Glomerular visceral epithelial cell (primary cell): Measurements from ENCODE around the gene PPFIBP1.

Experiments
- DNase-seq: peaks from one replicate; pipeline ENCODE4 v3.0.0-alpha.2; 2016; ENCODE audit errors: extremely low spot score

Gene PPFIBP1

DNA sequence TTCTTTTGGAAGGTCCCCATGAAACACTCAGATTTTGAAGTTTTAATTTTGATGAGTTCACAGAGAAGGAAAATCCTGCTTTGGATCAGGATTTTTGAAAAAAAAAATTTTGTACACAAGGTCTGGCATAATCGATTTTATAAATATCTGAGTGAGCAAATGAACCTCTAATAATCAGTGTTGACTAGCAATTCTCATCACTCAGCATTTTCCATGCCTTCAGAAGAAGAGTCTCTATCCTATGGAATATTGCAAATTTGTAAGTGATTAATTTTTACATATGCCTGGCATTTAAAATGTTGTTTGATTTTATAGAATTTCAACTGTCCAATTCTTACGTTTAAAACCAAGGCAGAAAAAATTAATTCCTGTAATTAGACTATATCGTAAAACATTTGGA, 141.7 kb downstream of the PPFIBP1 start:
- DNase-seq = no peak

DNA sequence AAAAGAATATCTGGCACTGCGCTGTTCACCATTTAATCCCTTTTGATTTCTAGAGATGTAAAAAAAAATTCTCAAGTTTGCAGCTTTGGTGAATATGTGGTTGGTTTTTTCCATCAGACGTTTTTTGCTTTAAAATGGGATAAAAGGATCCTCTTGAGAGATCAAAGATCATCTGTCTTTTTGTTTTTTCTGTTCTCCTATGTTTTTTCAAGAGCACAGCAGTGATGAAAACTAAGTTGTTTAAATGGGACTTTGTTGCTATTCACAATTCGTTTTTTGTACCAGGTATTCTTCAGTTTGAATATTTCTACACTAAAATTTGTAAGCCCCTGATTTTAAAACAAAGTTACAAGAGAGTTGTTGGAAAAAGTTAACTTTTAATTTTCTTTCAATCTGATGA, 142.5 kb downstream of the PPFIBP1 start:
- no peak for DNase-seq

DNA sequence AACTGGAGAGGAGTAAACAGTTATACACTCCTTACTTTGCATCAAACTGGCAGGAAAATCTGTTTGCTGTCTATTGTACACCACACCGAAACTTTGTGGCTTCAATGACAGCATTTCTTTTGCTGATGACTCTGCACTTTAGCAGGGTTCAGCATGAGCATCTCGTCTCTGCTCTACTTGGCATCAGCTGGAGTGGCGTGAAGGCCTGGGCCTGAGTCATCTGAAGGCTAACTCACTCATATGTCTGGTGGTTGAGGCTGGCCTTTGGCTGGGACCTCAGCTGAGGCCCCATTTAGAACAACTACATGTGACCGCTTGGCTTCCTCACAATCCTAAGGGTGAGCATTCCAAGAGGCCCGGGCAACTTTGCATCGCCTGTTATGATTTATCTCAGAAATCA, 143.5 kb downstream of the PPFIBP1 start:
- peak; percentile 30 for DNase-seq

DNA sequence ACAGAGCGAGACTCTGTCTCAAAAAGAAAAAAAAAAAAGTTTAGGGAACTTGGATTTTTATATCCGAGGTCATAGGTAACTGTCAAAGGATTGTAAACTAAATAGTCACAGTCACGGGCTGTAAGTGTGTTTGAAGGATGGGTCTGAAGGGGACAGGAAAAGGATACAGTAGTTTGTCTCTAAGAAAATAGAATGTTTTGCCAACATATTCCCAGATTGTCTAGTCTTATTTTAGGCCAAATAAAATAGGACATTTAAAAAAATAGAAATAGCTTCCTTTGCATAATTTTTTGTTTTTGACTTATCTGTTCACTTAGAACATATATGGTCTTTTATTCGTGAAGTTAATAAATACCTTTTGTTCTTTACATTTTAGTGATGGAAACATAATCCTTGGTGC, 148.0 kb downstream of the PPFIBP1 start:
- no peak for DNase-seq

DNA sequence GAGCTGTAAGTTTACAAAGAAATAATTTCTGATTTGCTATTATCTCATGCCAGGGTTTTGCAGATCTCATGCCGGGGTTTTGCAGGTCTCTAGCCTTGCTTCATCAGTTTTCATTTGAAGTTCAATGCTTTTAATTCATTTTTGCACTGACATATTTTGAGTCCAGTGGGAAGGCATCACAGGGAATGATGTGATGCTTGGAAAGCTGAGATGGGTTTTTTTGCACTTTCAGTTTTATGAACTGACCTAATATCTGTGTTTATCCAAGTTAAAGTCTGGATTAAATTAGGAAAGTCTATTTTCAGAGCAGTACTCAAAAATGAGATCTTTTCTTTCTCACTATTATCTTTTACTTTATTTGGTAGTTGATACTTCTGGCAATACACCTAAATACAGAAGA, 148.6 kb downstream of the PPFIBP1 start:
- DNase-seq = no peak

DNA sequence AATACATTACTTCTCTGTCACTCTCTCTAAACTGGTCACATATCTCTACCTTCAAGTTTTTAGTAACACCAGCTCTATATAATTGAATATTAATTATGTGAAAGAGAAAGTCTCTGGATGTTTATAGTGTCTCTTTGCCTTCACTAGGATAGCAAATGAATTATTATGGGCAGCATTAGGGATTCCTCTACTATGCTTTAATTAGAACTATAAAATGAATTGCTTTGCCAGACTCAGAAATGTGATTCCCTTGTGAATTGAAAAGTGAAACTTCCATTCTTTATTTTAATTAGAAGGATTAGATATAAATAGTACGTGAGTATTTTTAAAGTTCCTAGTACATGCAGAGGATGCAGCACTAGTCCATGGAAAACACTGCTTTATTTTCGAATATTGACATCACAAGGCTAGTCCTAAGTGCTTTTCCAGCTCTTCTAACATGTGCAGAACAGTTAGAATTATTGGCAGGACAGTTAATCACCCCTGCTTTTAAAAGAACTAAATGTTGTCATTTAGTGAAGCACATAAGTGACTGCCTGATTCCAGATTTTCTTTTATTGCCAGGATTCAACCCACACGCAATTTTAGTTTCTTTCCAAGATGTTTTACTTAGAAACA, 149.2 kb downstream of the PPFIBP1 start:
- DNase-seq = no peak

DNA sequence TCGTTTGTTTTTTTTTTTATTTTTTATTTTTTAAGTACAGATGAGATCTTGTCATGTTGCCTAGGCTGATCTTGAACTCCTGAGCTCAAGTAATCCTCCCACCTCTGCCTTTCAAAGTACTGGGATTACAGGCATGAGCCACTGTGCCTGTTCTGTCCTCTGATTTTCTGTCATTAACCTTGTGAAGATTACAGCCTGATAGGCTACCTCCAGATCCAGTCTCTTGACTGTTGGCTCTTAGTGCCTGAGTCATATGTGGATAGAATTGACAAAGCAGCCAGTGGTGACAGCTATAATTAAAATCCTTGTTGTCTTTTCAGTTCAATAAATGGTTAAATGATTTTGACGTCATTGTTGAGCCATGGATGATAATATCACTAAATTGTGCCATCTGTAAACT, 151.0 kb downstream of the PPFIBP1 start:
- no peak for DNase-seq

DNA sequence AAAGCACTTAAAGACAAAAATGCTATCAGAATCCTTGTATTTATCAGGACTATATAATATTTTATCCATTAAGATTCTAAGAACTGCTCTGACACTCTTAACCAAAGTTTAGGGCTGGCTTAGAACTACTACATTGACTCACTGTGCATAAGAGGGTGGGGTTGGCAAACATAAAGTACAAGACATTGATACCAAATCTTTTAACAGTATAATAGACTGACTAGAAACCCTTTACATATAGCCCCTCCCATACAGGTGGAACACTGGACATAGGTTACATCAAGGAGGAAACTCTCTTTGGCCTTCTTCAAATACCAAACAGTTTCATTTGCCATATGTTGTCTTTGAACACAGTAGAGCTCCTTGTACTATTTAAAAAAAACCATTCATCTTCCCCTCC, 156.6 kb downstream of the PPFIBP1 start:
- DNase-seq = no peak

DNA sequence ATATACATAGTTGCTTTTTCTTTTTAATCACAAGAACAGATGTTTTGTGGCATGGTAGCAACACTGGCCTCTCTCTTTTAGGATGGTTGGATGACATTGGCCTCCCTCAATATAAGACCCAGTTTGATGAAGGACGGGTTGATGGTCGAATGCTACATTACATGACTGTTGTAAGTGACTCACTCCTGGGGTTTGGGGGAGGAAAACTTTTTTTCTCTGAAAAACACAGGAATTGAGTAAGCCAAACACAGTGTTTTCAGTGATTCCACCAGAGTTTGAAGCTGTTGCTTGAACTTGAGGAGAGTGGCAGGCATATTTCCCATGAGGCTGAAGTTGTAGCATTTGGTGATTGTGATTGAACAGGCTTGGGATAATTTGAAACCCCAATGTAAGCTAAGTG, 158.5 kb downstream of the PPFIBP1 start:
- DNase-seq = no peak

DNA sequence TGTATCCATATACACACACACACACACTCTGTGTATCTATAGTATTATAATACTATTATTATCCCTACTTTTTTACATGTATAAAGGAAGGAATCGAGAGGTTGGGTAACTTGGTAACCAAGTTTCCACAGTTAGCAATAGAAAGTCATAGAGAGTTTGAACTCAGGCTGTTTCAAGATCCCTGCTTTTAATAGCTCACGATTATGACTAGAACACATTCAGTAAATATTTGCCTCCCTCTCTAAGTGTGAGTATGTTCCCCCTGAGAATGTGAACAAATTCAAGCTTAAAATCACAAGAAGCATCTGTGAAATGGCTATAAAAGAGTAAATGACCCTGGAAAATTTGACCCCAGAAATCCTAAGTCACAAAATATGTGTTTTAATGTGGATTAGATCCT, 161.3 kb downstream of the PPFIBP1 start:
- no peak for DNase-seq

DNA sequence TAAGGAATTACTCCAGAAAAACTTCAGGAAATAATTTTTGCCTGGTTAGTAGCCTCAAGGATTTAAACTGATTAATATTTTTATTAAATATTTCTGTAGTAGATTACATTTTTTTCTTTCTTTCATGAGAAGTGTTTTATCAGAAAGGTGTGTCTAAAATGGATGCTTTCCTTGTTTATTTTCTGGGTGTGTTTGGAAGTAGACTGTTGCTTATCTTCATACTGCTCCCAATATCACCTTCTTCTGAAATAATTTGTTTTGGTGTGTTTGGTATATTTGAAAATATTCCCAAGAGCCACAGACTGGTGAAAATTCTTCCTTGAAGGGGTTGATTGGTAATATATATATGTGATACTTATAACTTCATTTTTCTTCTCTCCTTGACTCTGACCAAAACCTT, 162.1 kb downstream of the PPFIBP1 start:
- no peak for DNase-seq

DNA sequence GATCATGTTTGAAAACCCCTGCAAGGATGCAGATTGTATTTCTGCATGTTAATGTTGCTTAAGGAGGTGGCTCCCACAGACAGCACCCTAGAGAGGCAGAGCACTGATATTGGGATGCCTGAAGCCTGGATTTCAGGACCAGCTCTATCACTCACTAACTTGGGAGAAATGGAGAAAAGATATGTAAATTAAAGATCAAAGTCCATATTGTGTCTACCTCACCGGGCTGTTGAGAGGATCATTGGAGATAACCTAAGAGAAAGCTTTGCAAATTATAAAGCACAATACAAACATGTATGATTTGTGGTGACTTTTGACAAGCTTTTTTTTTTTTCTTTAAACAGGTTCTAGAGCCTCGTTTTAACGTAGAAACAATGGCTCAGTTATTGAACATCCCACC, 164.7 kb downstream of the PPFIBP1 start:
- DNase-seq = no peak

DNA sequence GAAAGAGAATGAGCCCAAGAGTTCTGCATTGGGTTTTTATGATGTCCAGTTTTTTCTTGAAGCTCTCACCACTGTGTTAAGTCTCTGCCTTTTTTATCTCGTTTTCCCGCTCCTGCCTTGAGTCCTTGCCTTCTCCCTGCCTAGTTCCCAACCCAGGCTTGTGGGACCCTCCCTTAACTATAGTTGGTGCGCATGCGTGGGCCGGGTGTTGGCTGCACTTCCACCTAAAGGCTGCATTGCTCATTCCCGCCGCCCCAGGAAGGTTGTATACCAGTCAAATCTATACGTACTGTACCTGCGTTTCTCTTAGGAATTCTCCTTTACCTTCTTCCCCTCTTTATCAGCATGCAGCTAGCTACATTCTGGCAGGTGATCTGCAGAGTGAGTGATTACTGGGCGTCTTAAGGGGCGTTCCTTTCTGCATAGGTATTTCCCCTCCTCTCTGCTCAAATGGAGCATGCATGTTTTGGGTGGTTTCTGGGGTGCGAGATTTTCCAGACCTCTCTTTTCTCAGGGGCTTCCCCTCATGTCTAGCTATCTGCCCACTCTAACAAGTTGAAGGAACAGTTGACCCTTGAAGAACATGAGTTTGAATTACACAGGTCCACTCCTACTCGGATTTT, 165.7 kb downstream of the PPFIBP1 start:
- DNase-seq = no peak

DNA sequence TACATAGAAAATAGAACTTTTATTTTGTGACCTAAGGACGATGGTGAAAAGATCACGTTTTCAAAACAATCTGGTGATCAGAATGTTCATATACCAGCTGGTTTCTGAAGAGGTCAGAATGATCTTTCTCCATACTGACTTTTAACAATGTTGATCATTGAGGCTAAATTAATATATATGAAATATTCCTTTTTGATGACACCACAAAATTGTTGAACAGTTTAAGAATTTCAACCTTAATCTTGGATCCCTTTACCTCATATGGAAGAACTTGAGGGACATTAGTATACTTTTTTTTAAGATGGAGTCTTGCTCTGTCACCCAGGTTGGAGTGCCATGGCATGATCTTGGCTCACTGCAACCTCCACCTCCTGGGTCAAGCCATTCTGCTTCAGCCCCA, 169.4 kb downstream of the PPFIBP1 start:
- DNase-seq = no peak

DNA sequence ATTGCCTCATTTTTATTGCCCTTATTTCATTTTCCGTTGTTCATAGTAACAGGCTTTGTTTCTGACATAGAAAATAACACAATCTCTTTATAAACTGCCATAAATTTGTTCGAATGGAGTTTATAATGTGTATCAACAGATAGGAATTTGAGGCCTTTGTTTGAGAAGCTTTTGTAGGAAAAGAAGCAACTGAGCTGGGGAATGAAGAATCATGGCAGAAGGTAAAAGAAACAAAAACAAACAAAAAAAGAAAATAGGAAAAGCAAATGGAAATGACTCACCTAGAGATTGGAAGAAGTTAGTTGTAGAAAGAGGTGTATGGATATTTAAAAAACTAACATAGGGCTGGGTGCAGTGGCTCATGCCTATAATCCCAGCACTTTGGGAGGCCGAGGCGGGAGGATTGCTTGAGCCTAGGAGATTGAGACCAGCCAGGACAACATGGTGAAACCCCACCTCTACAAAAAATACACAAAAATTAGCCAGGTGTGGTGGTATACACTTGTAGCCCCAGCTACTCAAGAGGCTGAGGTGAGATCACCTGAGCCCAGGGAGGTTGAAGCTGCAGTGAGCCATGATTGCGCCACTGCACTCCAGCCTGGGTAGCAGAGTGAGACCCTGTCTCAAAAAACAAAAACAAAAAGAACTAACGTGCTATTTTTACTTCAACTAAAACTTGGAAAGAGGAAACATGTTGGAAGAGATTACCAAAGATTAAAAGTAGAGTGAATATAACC, 171.7 kb downstream of the PPFIBP1 start:
- no peak for DNase-seq

DNA sequence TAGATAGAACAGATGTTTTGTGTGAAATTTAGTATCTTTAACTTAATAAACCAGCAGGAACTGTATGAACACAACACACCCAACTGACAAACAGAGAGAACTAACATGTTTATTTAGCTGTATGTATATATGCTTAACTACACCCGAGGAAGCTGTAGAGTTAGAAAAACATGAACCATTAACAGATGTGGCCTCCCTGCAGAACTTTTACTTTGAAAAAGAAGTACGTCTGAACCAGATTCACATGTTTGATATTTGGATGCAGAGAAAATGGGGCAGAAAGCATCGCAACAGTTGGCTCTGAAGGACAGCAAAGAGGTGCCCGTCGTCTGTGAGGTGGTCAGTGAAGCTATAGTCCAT, 172.3 kb downstream of the PPFIBP1 start, which contains the start of gene REP15:
TSS of gene REP15 (plus strand) at position 155 of the 360 bp plus-strand sequence. CDS start at position 271, 116 bp downstream.
- no peak for DNase-seq

DNA sequence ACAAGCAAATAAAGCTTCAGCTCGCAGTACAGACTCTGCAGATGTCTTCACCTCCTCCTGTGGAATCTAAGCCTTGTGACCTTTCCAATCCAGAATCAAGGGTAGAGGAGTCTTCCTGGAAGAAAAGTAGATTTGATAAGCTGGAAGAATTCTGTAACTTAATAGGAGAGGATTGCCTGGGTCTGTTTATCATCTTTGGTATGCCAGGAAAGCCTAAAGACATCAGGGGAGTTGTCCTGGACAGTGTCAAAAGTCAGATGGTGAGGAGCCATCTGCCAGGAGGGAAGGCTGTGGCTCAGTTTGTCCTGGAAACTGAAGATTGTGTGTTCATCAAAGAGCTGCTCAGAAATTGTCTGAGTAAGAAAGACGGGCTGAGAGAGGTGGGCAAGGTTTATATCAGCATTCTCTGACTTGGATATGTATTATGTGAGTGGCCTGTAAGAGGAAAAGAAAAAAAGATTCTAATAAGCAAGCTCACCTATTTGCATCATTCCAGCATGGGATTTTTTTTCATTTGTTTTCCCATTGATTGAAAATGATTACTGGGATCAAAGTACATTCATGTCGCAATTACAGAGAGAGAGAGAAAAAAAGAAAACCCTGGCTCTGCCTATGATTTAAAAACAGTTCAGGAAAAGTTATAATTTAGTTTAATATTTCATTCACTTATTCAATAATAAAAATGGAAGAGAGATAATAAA, 173.0 kb downstream of the PPFIBP1 start:
- DNase-seq = no peak

DNA sequence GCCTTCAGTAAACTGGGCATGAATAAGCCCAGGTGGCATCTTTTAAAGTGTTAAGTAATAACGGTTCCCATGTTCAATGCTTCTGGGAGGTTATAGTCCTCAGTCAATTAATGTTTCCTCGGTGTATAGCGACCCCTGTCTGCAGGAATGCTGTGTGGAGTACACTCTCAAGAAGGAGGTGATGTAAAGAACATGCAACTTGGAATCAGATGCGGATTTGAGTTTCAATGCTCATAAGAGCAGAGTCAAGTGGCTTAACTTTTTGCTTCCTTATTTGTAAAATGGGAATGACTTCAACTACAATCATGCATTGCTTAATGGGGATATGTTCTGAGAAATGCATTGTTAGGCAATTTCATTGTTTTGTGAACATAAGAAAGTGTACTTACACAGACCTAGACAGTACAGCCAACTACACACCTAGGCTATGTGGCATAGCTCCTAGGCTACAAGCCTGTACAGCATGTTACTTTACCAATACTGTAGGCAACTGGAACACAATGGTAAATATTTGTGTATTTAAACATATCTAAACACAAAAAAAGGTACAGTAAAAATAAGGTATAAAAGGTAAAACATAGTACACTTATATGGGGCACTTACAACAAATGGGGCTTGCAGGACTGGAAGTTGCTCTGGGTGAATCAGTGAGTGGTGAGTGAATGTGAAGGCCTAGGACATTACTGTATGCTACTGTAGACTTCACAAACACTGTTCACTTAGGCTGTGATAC, 179.9 kb downstream of the PPFIBP1 start:
- peak; percentile 71 for DNase-seq

DNA sequence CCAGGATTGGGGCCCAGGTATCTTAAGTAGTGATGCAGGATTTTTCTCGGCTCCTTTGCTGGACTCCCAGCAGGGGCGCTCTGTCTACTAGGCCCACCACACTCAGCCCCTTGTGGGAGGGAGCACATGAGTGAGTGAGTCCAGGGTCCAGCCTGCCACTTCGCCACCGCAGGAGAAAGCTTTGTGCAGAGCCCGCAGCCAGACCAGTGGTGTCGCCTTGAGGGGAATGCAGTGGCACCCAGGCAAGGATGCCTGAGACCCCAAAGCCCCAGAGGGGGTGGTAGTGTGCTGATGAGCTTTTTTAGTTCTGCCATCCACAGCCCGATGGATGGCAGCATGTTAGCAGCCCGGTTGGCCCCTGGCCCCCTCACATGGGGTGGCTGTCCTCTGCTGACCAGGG, 181.3 kb downstream of the PPFIBP1 start:
- DNase-seq = no peak

DNA sequence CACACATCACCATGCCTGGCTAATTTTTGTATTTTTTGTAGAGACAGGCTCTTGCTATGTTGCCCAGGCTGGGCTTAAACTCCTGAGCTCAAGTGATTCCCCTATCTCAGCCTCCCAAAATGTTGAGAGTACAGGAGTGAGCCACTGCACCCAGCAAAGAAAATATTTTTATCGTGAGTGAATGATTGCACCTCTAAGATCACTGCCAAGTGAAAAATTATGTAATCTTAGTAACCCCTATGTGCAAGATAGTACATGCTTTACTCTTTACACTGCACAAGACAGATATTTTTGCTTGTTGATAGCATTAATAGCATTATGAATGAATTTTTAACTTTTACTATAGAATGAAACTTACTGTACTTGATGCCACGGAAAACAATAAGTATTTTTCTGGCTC, 183.2 kb downstream of the PPFIBP1 start:
- no peak for DNase-seq

DNA sequence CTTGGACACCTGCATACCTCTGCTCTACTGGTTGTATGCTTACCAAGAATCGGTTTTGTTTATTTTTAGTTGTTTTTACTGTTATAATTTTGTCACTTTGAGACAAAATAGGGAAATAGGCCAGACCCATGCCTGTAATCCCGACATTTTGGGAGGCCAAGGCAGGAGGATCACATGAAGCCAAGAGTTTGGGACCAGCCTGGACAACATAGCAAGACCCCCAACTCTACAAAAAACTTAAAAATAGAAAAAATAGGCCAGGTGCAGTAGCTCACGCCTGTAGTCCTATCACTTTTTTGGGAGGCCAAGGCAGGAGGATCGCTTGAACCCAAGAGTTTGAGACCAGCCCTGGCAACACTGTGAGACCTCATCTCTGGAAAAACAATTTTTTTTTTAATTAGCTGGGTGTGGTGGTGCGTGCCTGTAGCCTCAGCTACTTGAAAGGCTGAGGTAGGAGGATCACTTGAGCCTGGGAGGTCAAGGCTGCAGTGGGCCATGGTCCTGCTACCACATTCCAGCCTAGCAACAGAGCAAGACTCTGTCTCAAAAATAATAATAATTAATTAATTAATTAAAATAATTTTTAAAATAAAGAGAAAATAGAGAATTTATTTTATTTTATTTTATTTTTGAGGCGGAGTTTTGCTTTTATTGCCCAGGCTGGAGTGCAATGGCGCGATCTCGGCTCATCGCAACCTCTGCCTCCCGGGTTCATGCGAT, 185.4 kb downstream of the PPFIBP1 start:
- no peak for DNase-seq
